Activated CD4-positive, alpha-beta T cell treated with anti-CD3 and anti-CD28 coated beads, Interleukin-2, amount 50 U/mL, for 4 hours (primary cell): ENCODE data around the gene MBNL1.

ENCODE experiments used
- DNase-seq, 2 experiments: peaks; one replicate each; pipeline ENCODE4 v3.0.0-alpha.2; 2020

Gene MBNL1

DNA sequence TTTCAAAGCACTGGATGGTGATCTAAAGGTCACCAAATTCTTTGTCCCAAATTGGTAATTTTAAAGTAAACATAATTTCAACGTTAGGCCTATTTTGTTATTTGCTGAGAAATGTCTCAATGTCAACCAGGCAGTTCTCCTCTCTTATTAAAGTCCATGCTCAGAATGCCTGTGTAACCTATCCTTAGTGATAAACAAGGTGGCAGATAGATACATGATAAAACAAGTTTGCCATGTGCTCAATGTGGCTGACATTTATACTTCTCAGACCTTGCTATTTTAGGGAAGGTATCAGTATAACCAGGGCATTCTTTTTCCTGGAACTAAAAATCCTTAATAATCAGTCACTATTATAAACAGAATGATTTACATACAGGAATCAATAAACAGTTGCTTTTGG lies 8.5 kb downstream of the MBNL1 start:
- no peak for DNase-seq

GRCh38 chr3:152278756-152279427 lies 10.2 kb downstream of the MBNL1 start:
- DNase-seq: no peak

DNA sequence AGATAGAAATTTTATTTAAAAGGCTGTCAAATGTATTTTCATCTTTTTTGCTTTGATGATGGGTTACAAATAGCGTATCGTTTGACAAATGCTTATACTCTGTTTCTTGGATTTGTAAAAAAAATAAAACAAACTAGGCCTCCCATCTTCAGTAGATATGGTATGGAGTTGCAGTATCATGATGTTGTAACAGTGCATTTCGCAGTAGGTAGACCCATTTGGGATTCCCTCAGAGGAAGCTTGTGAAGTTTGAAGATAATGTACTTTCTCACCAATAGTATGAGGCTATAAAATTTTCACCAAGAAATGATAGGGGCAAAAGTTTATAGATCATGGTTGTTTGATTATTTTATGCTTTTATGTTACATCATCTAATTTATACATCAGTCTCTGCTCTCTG lies 10.8 kb downstream of the MBNL1 start:
- no peak for DNase-seq

- no peak for DNase-seq
Observed at GRCh38 chr3:152280539-152280938, 11.8 kb downstream of the MBNL1 start.

DNA sequence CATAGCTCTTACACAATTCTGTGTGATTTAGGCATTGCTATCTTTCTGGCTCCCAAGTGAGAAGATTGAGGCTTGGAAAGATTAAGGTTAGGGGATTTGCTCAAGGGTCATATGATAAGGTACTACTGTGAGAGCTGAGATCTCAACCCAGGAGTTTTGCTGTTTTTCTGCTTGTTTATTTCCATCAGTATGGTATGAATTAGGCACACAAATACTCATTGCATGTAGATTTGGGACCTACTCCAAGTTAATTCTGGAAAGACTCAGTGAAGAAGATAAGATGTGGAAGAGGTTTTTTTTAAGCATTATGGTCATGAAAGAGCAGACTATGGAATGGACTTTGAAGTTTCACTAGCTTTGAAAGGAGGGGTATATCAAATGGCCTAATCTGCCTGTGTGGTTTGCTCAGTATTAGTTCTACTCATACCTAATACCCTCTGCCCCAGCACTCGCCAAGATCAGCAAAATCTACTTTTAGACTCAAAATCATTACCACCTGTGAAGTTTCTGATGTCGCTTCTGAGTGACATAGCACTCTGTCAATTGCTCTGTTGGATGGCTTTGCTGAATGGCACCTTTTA lies 12.5 kb downstream of the MBNL1 start:
- no peak for DNase-seq

- no peak for DNase-seq
Observed at GRCh38 chr3:152282813-152283212, 14.1 kb downstream of the MBNL1 start.

DNA sequence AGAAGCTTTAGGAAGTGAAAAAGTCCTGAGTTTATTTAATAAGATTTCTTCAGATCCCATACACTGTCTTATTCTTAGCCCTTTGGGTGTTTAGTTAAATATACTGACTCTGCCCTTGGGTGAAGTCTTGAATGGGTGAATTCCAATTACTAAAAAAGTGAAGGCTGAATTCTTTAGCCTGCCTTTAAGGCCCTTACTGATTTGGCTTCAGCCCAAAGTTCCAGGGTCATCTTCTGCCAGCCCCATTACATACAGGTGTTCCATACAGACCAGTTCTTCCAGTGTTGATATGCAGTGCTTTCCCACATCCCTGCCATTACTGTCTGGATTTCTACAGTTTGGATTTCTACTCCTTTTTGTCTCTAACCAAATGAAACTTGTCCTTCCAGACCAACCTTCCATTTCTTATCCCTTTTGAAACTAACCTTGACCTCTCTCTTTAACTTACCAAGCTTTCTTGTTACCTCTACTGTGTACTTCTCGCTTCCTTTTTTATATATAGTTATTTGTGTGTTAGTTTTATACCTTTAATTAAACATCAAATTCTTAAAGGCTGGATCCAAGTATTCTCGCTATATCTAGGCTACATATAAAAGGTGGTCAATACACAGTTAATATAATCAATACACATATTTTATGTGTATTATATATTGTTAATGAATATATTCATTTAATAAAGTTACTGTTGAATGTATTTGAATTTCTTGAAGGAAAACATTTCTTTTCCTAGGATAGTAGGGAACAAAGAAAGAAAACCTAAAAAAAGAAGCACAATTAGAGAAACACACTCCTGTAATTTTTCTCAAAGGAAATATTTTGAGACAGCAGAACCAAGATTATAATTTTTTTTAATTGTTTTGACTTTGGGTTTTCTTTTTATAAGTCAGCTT lies 15.0 kb downstream of the MBNL1 start:
- DNase-seq: no peak

DNA sequence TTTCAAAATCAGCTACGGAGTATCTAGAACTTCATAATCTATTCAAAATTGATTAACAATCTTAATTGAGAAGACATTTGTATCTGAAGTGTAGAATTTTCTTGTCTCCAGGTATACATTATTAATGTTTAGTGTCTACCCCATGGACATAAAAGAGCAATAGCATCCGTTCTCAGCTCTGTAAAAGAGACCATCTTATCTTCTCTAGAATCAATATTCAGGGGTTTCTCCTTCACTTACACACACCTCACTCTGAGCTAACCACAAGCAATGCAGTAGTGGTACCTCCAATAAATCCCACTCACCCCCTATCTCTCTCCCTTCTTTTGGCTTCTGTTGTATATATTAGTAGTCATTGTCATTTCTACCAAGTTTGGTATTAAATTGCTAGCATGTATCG lies 16.2 kb downstream of the MBNL1 start:
- DNase-seq: no peak

- DNase-seq: no peak
Observed at GRCh38 chr3:152285509-152285908, 16.8 kb downstream of the MBNL1 start.

GRCh38 chr3:152287898-152288576 lies 19.3 kb downstream of the MBNL1 start:
- no peak for DNase-seq

- no peak for DNase-seq
Observed at GRCh38 chr3:152288681-152289080, 20.0 kb downstream of the MBNL1 start.

DNA sequence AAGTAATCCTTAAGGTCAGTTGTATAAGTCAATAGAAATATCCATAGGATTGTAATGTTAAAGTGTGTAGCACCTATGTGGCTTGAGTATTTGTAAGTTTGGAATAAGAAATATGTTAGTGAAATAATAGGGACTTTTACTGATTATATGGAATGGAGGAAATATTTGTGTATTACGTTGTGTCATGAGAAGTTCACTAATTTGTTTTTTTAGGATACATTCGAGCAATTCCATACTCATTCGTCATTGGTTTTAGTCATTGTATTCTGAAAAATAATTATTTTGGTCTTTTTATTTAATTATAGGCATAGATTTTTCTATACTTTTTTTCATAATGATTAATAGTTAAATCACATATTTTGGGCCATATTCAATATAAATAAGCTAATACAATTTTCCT lies 21.0 kb downstream of the MBNL1 start:
- DNase-seq: no peak

DNA sequence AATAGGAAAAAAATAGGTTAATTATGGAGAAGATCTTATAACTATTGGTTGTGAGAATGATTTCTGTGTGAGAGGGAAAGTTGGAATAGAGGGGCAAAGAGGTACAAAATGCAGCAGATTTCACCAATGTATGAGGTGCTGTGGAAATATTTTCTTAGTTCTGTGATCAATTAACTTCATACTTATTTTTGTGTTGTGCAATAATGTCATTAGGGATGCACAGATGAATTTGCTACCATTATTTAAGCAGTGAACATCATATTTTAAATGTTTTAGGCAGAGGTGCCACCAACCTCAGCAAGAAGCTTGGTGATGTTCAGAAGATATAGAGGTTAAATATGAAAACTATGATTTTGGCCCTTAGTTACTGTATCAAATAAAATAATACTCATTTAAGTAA lies 21.6 kb downstream of the MBNL1 start:
- DNase-seq: no peak

- no peak for DNase-seq
Observed at GRCh38 chr3:152291238-152291637, 22.5 kb downstream of the MBNL1 start.

DNA sequence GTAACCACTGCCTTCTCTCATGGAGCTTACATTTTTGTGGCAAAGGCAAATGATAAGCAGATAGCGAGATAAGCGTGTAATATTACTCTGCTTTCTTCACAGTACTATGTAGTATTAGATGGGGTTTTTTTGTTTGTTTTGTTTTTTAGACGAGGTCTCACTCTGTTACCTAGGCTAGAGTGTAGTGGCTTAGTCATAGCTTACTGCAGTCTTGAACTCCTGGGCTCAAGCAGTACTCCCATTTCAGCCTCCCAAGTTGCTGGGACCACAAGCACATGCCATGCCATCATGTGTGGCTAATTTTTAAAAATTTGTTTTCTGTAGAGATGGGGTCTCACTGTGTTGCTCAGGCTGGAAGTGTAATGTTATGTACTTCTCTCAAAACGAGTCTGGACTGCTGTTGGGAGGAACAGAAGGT lies 22.9 kb downstream of the MBNL1 start:
- DNase-seq: no peak

DNA sequence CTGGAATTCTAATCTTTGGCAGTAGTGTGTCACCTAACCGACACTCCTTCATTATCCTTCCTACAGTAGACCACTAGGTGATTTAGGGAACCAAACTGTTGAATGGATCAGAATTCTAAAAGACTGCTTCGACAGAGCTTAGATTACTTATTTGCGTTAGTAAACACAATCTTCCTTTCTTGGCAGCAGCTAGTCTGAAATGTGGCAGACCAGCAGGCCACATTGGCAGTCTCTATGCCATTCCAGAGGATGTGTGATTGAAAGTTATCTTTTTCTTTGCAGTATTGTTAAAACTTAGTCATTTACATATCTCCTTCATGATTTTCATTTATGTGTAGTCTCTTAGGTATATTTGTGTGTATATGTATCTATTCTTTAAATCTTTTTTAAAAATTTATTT lies 23.6 kb downstream of the MBNL1 start:
- DNase-seq: no peak

DNA sequence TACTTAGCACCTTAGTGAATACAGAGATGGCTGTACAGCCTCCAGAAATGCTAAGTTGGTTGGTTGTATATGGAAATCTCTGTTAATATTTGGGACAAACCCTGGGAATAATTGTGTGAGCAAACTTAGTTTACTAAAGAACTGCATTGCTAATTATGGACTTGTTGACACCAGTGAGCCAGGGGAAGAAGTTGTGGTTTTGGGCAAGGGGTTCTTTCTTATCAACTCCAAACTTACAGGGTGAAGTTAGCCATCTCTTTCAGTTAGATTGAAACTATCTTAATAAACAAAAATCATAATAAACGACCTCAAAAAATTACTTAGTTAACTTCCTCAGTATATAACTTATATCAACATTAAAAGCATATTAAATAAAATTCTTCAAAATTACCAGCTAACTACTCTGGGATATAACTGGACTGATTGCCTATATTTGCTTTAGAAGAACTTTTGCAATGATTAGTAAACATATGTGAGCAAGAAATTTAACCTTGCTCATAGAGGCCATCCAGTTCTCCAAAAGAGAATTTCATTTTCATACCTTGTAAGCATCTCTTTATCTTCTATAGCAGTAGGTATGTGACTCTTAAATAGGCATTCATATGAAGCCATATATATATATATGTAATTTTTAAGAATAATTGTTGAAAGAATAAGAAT lies 24.7 kb downstream of the MBNL1 start:
- no peak for DNase-seq

- DNase-seq: no peak
Observed at GRCh38 chr3:152295344-152295743, 26.6 kb downstream of the MBNL1 start.

GRCh38 chr3:152295806-152296205 lies 27.1 kb downstream of the MBNL1 start:
- no peak for DNase-seq

DNA sequence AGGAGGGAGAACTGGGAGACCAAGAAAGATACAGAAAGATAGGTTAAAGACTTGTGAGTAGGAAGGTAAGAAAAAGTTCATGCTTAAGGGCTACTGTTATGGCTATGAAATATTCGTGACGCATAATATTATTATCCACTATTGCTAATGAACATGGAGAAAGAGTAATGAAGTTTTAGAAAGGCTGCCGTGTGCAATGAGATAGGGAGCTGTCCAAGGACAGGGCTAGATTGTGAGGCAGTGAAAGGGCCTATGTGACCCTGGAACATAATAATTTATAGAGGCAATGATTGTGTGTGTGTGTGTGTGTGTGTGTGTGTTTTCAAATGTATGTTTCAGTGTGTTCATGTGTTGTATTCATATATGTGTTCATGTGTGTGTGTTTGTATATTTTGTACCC lies 27.7 kb downstream of the MBNL1 start:
- no peak for DNase-seq

GRCh38 chr3:152296971-152297370 lies 28.2 kb downstream of the MBNL1 start:
- DNase-seq: no peak

GRCh38 chr3:152298393-152299248 lies 29.9 kb downstream of the MBNL1 start:
- DNase-seq: peak; percentile 25 to 29
